Activated T-cell treated with anti-CD3 and anti-CD28 coated beads for 4 hours (primary cell): ENCODE data around the gene MAPRE2.

Source experiments
- DNase-seq: peaks from one replicate; pipeline ENCODE4 v3.0.0-alpha.2; 2020

MAPRE2 gene

DNA sequence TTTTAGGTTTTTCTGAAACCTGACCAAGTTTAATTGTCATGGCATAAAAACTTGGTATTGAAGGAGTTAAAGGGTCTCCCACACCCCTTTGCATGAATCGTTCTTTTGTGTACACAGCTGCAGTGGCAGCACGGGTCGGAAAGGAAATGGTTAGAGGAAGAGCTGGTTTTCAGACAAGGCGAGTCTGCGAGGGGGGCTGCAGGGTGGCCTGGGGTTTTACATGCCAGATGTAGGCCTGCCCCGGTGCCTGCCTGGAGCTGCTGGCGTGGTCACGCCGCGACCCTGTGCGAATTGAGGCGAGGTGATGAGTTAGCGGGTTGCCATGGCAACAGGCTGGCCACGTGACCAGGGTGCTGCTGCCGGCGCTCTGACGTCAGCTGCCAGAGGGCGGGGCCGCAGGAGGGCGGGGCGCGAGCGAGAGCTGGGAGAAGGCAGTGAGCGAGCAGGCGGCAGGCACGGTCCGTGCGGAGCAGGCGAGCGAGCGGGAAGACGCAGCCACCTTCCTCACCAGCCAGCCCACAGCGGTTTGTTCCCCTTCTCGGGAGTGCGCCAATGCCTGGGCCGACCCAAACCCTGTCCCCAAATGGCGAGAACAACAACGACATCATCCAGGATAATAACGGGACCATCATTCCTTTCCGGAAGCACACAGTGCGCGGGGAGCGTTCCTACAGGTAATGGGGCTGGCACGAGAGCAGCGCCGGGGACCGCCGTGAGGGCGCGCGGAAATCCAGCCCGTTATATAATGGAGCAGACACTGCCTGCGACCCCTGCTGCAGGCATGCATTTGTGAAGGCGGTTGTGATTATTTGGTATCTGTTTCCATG, at the start of gene MAPRE2:
Gene MAPRE2 (plus strand): TSS at position 426 of the 827 bp plus-strand sequence. CDS start 127 bp downstream, at position 553.
- DNase-seq = peak; percentile 99

DNA sequence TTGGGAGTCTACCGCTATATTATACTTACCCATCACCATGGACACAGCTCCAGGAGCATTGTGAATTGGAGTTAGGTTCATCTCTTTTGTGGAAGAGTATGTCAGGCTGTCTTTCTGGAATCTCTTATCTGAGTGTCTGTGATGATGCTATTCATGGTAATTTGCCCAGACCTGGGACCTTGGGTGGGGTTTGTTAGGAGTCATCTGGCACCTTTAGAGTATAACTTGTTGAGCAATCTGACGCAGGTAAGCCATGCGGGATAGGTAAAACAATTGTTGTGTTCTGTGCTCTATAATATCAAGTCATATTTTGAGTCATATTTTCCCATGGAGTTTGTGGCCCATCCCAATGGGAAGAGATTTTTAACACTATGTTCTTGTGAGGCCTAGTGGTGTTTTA, 49.7 kb upstream of the MAPRE2 start:
- DNase-seq = no peak

DNA sequence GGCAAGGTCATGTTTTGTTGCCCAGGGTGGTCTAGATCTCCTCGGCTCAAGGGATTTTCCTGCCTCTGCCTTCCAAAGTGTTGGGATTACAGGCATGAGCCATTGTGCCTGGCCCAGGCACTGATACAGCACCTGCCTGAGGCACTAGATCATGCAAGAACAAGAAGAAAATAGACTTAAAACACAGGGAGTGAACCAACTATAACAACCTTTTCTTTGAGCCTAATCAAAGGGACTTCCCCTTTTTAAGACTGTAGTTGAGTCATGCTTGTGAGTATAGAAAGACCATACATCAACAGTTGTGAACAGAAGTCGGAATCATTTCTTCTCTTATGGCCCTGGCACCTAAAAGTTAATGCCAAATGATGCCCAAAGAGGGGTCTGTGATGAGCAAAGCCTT, 47.9 kb upstream of the MAPRE2 start:
- no peak for DNase-seq

DNA sequence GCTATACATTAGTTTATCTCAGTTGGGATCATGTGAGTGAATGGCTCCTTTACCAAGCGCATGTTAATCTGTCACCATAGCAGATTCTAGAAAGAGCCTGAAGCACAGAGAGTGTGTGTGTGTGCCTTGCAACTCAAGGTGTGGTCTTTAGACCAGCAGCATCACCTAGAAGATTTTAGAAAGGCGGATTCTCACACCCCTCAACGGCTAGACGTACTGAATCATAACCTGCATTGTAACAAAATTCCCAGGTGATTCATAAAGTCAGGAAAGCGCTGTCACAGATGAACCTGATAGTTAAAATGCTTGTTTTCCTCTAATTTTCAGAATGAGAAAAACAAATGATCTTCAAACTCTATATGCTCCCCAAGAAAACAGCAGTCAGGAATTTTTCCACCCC, 45.5 kb upstream of the MAPRE2 start:
- no peak for DNase-seq

DNA sequence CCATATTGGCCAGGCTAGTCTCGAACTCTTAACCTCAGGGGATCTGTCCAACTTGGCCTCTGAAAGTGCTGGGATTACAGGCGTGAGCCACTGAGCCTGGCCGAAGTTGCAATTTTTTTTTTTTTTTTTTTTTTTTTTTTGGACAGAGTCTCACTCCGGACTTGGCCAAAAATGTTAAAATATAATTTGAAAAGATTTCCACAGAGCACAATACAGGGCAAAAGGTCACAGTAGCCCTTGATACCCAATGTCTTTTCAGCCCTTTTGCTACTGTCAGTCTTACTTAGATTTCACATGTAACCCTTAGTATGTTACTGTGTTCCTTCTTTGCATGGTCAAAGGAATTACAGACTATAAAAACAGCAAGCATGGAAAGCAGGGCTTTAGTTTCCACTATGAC, 42.6 kb upstream of the MAPRE2 start:
- no peak for DNase-seq

DNA sequence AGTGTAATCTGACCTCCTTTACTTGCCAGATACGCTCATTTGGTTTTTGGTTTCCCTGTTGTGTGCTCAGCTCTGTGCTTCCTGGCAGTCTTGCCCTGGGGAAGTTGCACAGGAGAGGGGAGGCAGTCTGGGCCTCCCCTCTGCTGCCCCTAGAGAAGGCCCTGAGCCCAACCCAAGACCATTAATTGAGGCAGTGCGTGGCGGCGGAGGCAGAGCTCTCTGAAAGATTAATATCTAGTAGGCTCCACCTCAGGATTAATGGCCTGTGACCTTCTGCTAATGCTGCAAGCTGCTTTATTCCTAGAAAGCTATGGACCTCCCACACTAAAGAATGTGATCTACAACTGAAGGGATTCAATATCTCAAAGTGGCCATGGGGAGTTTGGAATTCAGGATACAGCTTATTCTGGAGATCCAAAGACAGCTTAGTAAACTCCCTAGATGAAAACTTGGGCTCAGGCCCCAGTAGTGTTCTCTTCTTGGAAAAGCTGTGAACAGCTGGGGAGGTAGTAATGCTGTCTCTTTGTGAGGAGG, 41.4 kb upstream of the MAPRE2 start:
- no peak for DNase-seq

DNA sequence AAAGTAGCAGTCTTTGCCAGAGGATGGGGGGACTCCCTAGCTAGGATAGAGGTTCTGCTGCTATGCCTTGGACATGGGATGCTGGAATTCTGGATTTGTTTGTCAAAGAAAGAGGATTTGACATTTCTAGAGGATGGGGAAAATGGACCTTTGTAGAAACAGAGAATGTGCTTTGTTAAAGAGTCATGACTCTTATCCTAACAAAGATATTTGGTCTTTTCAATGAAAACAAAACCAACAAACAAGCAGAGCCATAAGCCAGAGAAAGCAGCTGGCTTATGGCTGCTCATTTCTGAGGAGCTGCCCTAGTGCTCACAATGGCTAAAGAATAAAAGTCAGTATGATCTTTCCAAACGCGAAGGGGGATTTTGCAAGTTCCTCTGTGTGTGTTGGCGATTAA, 40.8 kb upstream of the MAPRE2 start:
- no peak for DNase-seq

DNA sequence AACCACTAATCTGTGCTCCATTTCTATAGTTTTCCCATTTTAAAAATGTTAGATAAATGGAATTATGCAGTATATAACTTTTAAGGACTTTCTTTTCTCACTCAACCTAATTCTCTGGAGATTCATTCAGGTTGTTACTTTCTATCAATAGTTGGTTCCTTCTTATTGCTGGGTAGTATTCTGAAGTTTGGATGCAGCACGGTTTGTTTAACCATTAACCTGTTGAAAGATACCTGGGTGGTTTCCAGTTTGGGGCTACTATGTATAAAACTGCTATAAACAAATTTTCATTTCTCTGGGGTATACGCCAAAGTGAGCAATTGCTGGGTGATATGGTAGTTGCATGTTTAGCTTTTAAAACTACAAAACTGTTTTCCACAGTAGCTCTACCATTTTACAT, 39.1 kb upstream of the MAPRE2 start:
- DNase-seq = no peak

DNA sequence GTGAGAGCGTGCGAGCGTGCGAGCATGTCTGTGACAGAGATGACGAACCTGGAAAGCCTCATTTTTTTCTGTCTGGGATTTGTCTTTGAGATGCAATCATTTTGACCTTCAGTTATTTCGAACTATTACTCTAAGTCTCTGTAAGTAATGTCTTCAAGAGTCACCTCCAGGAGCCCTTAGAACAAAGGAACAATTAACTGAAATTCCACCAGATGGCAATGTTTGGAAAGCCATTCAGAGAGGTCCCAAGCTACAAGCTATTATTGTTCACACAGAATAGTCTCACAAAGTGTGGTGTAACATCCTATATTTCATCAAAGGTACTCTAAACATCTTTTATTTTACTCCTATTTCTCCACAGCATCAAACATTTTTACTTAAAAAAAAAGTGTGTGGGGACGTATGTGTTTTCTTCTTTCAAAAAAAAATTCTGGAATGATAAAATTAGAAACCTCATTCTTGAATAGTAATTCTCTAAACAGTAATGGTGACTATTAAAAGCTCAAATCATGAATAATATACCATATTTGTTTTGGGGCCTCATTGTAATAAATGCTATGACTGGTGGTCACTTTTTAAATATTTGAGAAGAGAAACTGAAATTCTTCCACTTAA, 35.1 kb upstream of the MAPRE2 start:
- DNase-seq = no peak

DNA sequence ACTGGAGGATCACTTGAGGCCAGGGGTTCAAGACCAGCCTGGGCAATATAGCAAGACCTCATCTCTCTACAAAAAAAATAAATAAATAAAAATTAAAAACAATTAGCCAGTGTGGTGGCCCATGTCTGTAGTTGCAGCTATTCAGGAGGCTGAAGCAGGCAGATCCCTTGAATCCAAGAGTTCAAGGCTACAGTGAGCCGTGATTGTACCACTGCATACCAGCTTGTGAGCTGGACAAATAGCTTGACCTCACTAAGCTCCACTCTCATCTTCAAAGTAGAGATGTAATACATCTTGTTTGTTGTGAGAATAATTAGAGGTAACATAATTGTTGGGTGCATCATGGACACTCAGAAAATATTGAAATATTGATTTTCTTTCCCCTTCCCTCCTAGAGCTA, 31.1 kb upstream of the MAPRE2 start:
- no peak for DNase-seq

DNA sequence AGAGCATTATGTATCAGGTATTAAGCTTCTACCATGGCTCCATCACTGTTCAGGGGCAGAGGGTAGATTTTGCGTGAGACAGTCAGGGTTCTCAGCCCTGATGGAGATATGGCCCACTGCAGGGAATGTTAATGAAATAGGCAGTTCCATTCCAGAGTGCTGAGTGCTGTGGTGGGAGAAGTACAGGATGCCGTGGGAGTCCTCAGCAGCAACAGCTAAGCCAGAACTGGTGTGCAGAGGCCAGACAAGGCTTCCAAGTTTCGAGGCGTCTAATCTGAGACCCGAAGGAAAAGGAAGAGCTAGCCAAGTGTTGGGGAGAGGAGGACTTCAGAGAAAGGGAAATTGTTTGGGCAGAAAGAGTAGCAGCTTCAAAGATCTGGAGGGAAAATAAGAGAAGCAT, 30.2 kb upstream of the MAPRE2 start:
- no peak for DNase-seq

DNA sequence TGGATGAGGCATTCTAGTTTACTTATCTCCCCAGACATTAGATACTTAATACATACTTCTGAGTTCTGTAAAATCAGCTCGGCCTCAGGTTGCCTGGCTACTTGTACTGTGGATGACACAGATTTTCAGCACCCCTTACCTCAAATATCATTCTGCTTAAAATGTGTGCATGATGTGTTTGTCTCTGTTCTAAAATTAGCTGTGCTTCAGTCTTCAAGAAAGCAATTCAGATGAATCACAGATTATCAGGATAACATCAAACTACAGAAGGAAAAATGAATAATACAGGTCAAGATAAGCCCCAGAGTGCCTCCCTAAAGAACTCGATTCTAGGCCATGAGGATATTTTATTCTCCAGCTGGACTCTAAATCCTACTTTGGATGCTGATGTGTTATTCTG, 21.3 kb upstream of the MAPRE2 start:
- no peak for DNase-seq

DNA sequence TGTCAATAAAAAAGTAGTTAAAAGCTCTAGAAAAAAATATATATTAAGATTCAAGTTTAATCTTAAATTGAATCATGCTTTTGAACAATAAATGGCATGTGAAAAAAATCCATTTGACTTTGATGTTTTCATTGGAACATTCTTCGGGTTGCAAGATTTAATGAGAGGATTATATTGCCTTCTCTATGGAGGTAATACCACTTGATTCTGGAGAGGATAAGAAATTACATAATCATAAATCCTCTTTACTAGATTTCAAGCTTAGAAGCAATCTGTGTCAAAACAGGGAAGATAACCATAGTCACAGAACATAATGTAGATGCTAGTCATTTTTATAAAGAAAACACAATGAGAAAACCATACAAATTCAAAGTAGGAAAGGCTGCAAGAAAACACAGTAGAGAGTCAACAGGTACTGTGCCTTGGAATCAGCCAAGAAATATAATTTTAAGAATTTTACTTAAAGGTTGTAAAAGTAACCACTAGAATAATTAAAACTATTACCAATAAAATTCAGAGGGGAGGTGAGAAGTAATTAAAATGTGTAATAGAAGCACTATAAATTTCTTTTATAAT, 18.7 kb upstream of the MAPRE2 start:
- no peak for DNase-seq

DNA sequence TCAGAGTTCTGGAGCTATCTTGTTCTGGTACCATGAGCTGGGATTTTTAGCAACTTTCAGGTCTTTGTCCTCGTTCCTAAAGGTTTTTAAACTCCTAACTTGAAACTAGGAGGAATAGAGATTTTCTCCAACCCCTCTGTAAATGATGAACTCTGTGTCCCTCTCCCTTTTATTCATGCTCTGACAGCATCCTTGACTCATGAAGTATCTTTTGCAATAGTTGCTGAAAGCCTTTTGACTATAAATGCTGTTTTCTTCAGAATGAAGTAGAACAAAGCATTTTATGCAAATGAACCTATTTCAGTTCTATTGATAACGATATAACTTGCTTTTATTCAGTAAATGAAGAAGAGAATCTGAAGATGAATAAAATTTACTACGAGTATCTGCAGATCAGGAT, 17.0 kb upstream of the MAPRE2 start:
- no peak for DNase-seq

DNA sequence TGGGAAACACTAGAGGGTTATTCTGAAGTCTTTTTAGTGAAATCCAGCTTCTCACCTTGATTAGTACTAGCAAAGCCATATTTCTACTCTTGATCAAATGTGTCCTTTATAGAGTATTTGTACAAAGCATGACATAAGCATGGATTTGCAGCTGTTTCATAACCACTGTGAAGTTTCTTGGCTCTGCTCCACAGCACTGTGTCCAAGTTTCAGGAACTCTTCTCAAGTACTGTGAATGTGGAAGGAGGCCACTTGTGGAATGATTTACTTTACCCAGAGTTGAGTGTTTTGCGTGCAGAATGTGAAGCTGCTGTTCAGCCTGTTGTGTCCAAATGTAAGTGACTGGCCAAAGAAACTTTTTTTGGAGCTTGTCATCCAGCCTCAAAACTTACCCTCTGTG, 16.2 kb upstream of the MAPRE2 start:
- DNase-seq = no peak

DNA sequence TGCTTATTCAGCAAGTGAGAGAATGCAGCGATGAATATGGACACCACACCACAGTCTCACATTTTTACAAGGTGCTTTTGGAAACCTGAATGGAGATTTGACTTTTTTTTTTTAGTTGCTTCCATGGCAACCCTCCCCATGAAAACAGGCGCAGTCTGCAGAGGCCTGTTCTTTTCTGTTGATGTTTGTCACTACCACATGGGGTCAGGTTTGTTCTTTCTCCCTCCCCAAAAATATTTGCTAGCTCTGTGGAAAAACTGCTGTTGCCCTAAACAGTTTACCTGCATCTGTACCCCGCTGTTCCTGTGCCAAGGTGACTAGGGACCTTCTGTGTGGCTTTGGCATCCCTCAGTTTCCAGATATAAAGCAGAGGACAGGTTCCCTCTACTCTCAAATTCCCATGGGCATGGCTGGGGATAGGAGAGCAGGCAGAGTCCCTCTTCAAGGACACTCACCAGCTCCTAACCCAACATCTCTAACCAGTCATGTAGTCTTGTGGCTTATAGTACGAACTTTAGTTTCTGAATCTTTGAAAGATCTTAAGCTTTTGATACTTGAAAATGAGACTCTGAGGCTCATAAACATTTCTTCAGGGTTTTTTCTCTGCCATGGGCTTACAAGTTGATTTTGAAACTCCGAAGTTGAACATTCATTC, 14.7 kb upstream of the MAPRE2 start:
- DNase-seq = no peak

DNA sequence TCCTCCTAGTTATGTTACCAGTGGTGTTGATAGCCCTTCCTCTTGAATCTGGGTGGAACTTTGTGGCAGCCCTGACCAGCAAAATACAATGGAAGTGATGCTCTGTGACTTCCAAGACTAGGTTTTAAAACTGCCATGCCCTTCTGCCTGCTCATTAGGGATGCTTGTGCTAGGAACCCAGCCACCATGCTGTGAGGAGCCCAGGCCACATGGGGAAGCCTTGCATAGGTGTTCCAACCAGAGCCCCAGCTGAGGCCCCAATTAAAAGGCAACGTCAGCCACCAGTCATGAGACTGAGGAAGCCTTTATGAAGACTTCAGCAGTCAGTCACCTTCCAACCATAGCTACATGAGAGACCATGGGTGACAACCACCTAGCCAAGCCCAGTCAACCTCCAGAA, 14.0 kb upstream of the MAPRE2 start:
- no peak for DNase-seq

DNA sequence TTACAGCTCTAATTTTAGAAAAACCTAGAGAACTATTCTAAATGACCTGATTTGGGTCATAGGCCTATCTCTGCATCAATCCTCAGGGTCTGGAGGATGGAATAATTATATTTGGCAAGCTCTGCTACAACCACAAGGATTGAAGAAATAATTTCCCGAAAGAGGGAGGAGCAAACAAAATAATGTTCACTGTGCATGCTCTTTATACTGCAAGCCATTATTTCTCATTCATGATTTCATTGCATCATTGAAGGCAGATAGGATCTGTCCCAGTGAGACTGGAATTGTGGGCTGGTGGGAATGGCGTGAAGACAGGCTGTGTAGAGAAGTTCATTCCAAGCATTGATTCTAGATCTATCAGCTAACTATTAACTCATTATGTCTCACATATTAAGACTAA, 12.7 kb upstream of the MAPRE2 start:
- no peak for DNase-seq

DNA sequence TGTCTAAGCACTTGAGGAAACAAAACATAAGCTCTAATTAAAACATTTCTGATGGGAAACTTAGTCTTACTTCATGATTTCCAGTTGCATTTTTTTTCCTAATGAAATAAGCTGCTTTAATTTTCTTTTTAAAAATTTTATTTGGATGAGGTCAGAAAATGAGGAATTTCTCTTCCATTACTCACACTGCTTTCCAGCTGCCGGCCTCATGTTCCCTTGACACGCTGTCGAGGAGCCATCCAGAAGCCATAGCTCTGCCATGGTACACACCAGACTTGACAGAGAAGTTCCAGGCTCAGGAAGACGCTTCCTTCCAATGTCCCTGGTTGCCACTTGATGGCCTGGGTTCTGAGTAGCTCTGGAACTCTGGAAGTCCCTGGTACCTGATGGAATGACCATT, 12.1 kb upstream of the MAPRE2 start:
- DNase-seq = no peak

DNA sequence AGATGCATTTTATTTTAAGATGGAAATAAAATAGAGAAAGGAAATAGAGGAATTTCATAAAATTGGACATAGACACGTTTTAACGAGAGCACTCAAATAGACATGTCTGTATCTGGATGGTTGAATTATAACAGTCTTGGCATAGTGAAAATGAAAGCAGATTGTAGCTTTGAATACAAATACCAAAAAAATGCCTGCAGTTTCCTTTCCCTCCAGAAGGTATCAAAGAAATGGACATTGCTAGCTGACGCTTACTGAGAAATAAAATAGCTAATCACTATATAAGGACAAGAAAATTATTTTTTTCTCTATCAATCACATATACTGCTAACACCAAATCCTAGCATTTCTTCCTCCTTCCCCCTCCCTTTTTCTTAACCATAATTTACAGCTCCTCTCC, 11.4 kb upstream of the MAPRE2 start:
- no peak for DNase-seq

DNA sequence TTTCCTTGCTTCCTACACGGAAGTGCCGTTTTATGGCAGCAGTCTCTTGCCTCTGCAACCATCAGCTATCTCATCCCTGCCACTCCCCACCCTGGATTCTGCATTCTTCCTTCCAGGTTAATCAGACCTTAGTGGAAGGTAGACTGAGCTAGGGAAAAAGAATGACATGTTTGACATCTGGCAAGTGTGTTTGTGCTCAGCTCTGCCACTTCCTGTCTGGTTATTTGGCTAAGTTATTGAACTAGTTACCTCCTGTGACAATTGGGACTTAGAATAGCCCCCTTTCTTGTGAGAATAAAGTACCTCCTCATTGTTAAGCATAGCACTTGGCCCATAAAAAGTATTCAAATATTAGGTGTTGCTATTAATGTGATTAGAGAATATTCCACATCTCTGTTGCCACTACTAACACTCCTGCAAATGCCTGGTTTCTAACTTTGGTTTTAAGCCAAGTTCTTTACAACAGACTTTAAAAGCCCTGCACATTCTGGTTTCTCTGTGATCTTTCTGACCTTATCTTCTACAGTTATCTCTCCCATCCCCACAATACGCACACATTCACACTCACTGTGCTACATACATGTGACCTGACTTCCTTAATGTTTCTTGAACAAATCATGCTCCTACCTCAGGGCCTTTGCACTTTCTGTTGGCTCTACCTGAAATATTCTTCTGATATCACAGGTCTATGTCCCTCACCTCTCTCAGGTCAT, 10.8 kb upstream of the MAPRE2 start:
- no peak for DNase-seq

DNA sequence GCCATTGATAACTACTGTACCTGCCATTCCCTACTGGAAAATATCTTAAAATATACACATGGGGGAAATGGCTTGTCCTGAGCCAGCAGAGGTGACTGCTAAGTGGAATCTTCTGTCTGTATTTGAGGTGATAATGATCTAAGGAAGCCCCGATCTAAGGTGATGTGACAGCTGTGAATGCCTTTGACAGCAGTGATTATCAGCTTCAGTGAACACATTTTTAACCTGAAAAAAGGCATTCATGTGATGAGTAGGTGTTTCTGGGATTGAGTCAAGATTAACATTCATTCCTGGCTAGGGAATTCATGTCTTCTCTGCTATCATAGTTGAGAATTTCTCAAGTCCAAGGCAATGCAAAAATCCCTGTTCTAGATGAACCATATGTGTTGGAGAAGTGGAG, 9.1 kb upstream of the MAPRE2 start:
- no peak for DNase-seq

DNA sequence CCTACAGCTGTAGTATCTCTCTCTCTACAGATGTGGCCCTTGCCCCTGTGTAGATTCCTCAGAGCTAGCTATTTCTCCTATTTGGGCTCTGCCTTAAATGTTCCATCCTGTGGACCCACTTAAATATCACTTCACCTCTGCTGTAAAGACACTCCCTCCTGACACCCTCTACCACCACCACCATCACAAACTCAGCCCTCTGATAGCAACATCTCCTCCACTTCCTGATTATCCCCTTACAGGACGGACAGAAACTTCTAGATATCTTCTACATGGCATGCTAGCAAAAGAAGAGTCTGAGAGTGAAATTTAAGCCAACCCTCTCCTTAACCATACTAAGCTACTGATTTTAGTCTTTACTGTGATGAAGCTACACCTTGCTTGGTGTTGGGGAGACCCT, 3.2 kb upstream of the MAPRE2 start:
- DNase-seq = no peak
